A673 (cell line): ENCODE measurements around the gene UBP1.

Source experiments
- CTCF ChIP-seq: fragments of 300-800, 200-600 bp; sonication (generic); conservative IDR thresholded peaks from 2 replicates; pipeline ENCODE4 v1.5.1; 2017; ENCODE audit warnings: low read depth, mild to moderate bottlenecking, antibody characterized with exemption, low read length, moderate library complexity, mixed read lengths
- EZH2 ChIP-seq: fragments of 200-600 bp; sonication (generic); IDR thresholded peaks from 2 replicates; pipeline ENCODE4 v1.6.1; 2017; ENCODE audit warnings: borderline replicate concordance, low read depth, mild to moderate bottlenecking, mixed read lengths, antibody characterized with exemption, low read length; ENCODE audit not compliant: poor library complexity, severe bottlenecking

- TF ChIP-seq CTCF (no peak), EZH2 (no peak)
These were observed 48.0 kb upstream of the UBP1 start for GRCh38 chr3:33488246-33488645.
